A673 (cell line): ENCODE measurements around the gene NCAN. TPM values are rescaled to one million over a fixed set of nuclear protein-coding genes. Genes with fewer than 3 reads are reported as not detected.

Experiments used
- BruUV-seq: library from RNA; stranded (reverse); fragments of 400-500 nt; replicated peaks from 2 replicates; lab custom pipeline; 2021; lab: Mats Ljungman, UMichigan
- CTCF ChIA-PET: fragments of 300-600 bp; sonication (Branson Sonifier 250); formaldehyde crosslinking; loops from one replicate; lab custom pipeline; 2022; ENCODE audit warnings: antibody characterized with exemption; lab: Charles Lee
- POLR2A ChIA-PET: fragments of 300-600 bp; sonication (Branson Sonifier 250); formaldehyde crosslinking; loops from one replicate; lab custom pipeline; 2022; ENCODE audit warnings: antibody characterized with exemption; ENCODE audit not compliant: low non-redundant PET; lab: Charles Lee
- DNase-seq: peaks from one replicate; pipeline ENCODE4 v3.0.0-alpha.2; 2015; ENCODE audit warnings: low spot score
- H3K27ac ChIP-seq: fragments of 200-600 bp; sonication (generic); 2 replicates; pipeline ENCODE4 v1.5.1; 2016; ENCODE audit warnings: mixed run types, low read depth, mild to moderate bottlenecking, mixed read lengths, antibody characterized with exemption, low read length; ENCODE audit not compliant: poor library complexity, severe bottlenecking
- H3K27me3 ChIP-seq: fragments of 200-600 bp; sonication (generic); replicated peaks from 2 replicates; pipeline ENCODE4 v1.6.1; 2017; ENCODE audit warnings: mixed run types, low read depth, mild to moderate bottlenecking, mixed read lengths, antibody characterized with exemption, low read length; ENCODE audit not compliant: insufficient read depth, poor library complexity
- H3K36me3 ChIP-seq: fragments of 200-600 bp; sonication (generic); 2 replicates; pipeline ENCODE4 v1.6.1; 2016; ENCODE audit warnings: mixed run types, mild to moderate bottlenecking, mixed read lengths, antibody characterized with exemption, low read length; ENCODE audit not compliant: insufficient read depth, poor library complexity, severe bottlenecking
- H3K4me1 ChIP-seq: fragments of 200-600 bp; sonication (generic); 2 replicates; pipeline ENCODE4 v1.6.1; 2017; ENCODE audit warnings: mixed run types, mild to moderate bottlenecking, mixed read lengths, antibody characterized with exemption, low read length; ENCODE audit not compliant: insufficient read depth, poor library complexity, severe bottlenecking
- H3K4me3 ChIP-seq: fragments of 200-600 bp; sonication (generic); 2 replicates; pipeline ENCODE4 v1.5.1; 2016; ENCODE audit warnings: low read depth, mixed run types, mild to moderate bottlenecking, mixed read lengths, low read length; ENCODE audit not compliant: poor library complexity, severe bottlenecking
- H3K9me3 ChIP-seq: fragments of 200-600 bp; sonication (generic); 2 replicates; pipeline ENCODE4 v1.6.1; 2016; ENCODE audit warnings: mixed run types, low read depth, mild to moderate bottlenecking, mixed read lengths, antibody characterized with exemption, low read length; ENCODE audit not compliant: poor library complexity, severe bottlenecking
- CTCF ChIP-seq: fragments of 300-800, 200-600 bp; sonication (generic); conservative IDR thresholded peaks from 2 replicates; pipeline ENCODE4 v1.5.1; 2017; ENCODE audit warnings: low read depth, mild to moderate bottlenecking, antibody characterized with exemption, low read length, moderate library complexity, mixed read lengths
- EZH2 ChIP-seq: fragments of 200-600 bp; sonication (generic); IDR thresholded peaks from 2 replicates; pipeline ENCODE4 v1.6.1; 2017; ENCODE audit warnings: borderline replicate concordance, low read depth, mild to moderate bottlenecking, mixed read lengths, antibody characterized with exemption, low read length; ENCODE audit not compliant: poor library complexity, severe bottlenecking
- intact Hi-C: fragments of 100-400 bp; cut with micrococcal nuclease; formaldehyde crosslinking; loops from one replicate; pipeline ENCODE4 v1.10.0; 2022; ENCODE audit not compliant: unreplicated experiment
- total RNA-seq: library from RNA; stranded (reverse); gene quantifications from 2 replicates; pipeline ENCODE4 v1.2.3, GENCODE V29; 2021

Gene NCAN
- total RNA-seq, 1 experiment from 2014 or later: not detected

- Histone ChIP-seq H3K4me3 (no peak overlapping the region), H3K9me3 (peaks cover 11% of the 10 kb centered on the region), H3K27me3 (no peaks in the 10 kb centered on the region), H3K27ac (no peak overlapping the region), H3K4me1 (no peaks in the 10 kb centered on the region), H3K36me3 (no peaks in the 10 kb centered on the region)
- ChIA-PET CTCF (no interaction called here), POLR2A (no interaction called here)
- intact Hi-C loops: no loop called here
- BruUV-seq: no TSS peak
- TF ChIP-seq EZH2 (no peak), CTCF (no peak)
- DNase-seq: no peak
Measured at GRCh38 chr19:19238126-19238894, 26.6 kb downstream of the NCAN start.

- BruUV-seq: no TSS peak
- Histone ChIP-seq H3K9me3 (peaks cover 3% of the 10 kb centered on the region), H3K4me1 (no peaks in the 10 kb centered on the region), H3K4me3 (no peak overlapping the region), H3K36me3 (no peaks in the 10 kb centered on the region), H3K27ac (no peak overlapping the region), H3K27me3 (no peaks in the 10 kb centered on the region)
- intact Hi-C loops: no loop called here
- no peak for DNase-seq
- TF ChIP-seq EZH2 (no peak), CTCF (no peak)
- ChIA-PET CTCF (no interaction called here), POLR2A (no interaction called here)
Measured at GRCh38 chr19:19239675-19240074, 27.9 kb downstream of the NCAN start.

- no peak for DNase-seq
- ChIA-PET CTCF (no interaction called here), POLR2A (no interaction called here)
- BruUV-seq: no TSS peak
- TF ChIP-seq EZH2: no peak
- TF ChIP-seq CTCF: no peak
- Histone ChIP-seq H3K4me1 (no peaks in the 10 kb centered on the region), H3K36me3 (no peaks in the 10 kb centered on the region), H3K27ac (no peak overlapping the region), H3K9me3 (no peaks in the 10 kb centered on the region), H3K4me3 (no peak overlapping the region), H3K27me3 (no peaks in the 10 kb centered on the region)
- intact Hi-C loops: no loop called here
Measured at GRCh38 chr19:19240476-19240875, 28.7 kb downstream of the NCAN start.
